K562 (cell line): Measurements from ENCODE around the gene ARL6IP4. TPM values are rescaled to one million over a fixed set of nuclear protein-coding genes. Genes with fewer than 3 reads are reported as not detected.

Source experiments
- ATAC-seq: fragments of 200-7000 bp; cut with Tn5 transposase; 3 replicates; pipeline ENCODE4 v1.9.1; 2020; ENCODE audit warnings: moderate library complexity
- BruUV-seq: library from RNA; stranded (reverse); fragments of 400-500 nt; replicated peaks from 2 replicates; lab custom pipeline; 2021; lab: Mats Ljungman, UMichigan
- CTCF ChIA-PET: fragments of 300-600 bp; formaldehyde crosslinking; extraction: SDS; loops from one replicate; lab custom pipeline; 2021; ENCODE audit warnings: low intra/inter-chr PET ratio; lab: Yijun Ruan, JAX
- POLR2A ChIA-PET: fragments of 300-600, 350-650 bp; sonication (Branson Sonifier 250); formaldehyde crosslinking; extraction: SDS; loops from one replicate; lab custom pipeline; 2021; ENCODE audit warnings: antibody characterized with exemption, inconsistent platforms; lab: Yijun Ruan, JAX
- DNase-seq, 4 experiments: peaks; one replicate each; pipeline versions ENCODE4 v3.0.0 to v3.0.0-alpha.2; 2011 to 2018; ENCODE audit warnings: low spot score in 3 of 4, mixed read lengths in 3 of 4; ENCODE audit errors: extremely low read depth in 1 of 4
- FAIRE-seq: peaks from 2 replicates; lab custom pipeline; 2011; peaks lifted over from hg19 to GRCh38; lab: Jason Lieb, UNC
- H2AFZ ChIP-seq: 2 replicates; pipeline ENCODE4 v1.6.0; 2011; ENCODE audit warnings: low read depth, low read length, control low read depth, inconsistent platforms
- H3K27ac ChIP-seq: fragments of 200-600 bp; 3 replicates; pipeline ENCODE4 v1.8.0; 2011; ENCODE audit warnings: low read depth, mild to moderate bottlenecking, control low read depth, inconsistent platforms, low read length, moderate library complexity, mixed read lengths; ENCODE audit errors: extremely low read depth
- H3K27me3 ChIP-seq, 2 experiments: fragments of 300-600 bp in 1 of 2; 2 replicates in 1 of 2; 3 replicates in 1 of 2; pipeline versions ENCODE4 v1.6.0 to v1.8.0; 2011; ENCODE audit warnings: inconsistent platforms in 2 of 2, low read length in 2 of 2, mild to moderate bottlenecking in 1 of 2, mixed read lengths in 1 of 2, moderate library complexity in 1 of 2; ENCODE audit not compliant: control insufficient read depth in 2 of 2, insufficient read depth in 2 of 2
- H3K36me3 ChIP-seq: fragments of 300-600 bp; 3 replicates; pipeline ENCODE4 v1.8.0; 2011; ENCODE audit warnings: mild to moderate bottlenecking, low read length, inconsistent platforms; ENCODE audit not compliant: control insufficient read depth, insufficient read depth
- H3K4me1 ChIP-seq, 2 experiments: fragments of 200-600 bp in 1 of 2; replicated peaks in 1 of 2; 2 replicates in 1 of 2; 3 replicates in 1 of 2; pipeline versions ENCODE4 v1.5.1 to v1.8.0; 2011; ENCODE audit warnings: inconsistent platforms in 2 of 2, low read length in 2 of 2, mild to moderate bottlenecking in 1 of 2, mixed read lengths in 1 of 2, moderate library complexity in 1 of 2; ENCODE audit not compliant: control insufficient read depth in 2 of 2, insufficient read depth in 2 of 2
- H3K4me2 ChIP-seq: 2 replicates; pipeline ENCODE4 v1.6.1; 2011; ENCODE audit warnings: low read length, control low read depth, inconsistent platforms, mixed read lengths; ENCODE audit not compliant: insufficient read depth
- H3K4me3 ChIP-seq: fragments of 200-600 bp; sonication (generic), shearing (Covaris generic); 2 replicates; pipeline ENCODE4 v1.5.1; 2016; ENCODE audit warnings: control low read depth, inconsistent platforms
- H3K79me2 ChIP-seq: fragments of 200-600 bp; 3 replicates; pipeline ENCODE4 v1.8.0; 2011; ENCODE audit warnings: low read length, inconsistent platforms; ENCODE audit not compliant: control insufficient read depth, insufficient read depth
- H3K9ac ChIP-seq, 2 experiments: 2 replicates each; pipeline versions ENCODE4 v1.6.0 to v1.6.1; 2011; ENCODE audit warnings: low read depth in 2 of 2, low read length in 2 of 2, control low read depth in 1 of 2, inconsistent platforms in 1 of 2, mild to moderate bottlenecking in 1 of 2, mixed read lengths in 1 of 2; ENCODE audit not compliant: insufficient read depth in 1 of 2
- H3K9me1 ChIP-seq: one replicate; pipeline ENCODE4 v1.6.0; 2011; ENCODE audit warnings: inconsistent platforms, mild to moderate bottlenecking, low read length, moderate library complexity; ENCODE audit not compliant: control insufficient read depth, insufficient read depth
- H3K9me3 ChIP-seq: replicated peaks from 2 replicates; pipeline ENCODE4 v1.5.1; 2011; ENCODE audit warnings: low read depth, low read length, inconsistent platforms; ENCODE audit not compliant: control insufficient read depth, insufficient read depth
- H4K20me1 ChIP-seq: replicated peaks from 2 replicates; pipeline ENCODE4 v1.6.1; 2011; ENCODE audit warnings: low read length, inconsistent platforms, mixed read lengths; ENCODE audit not compliant: control insufficient read depth, insufficient read depth
- HCFC1 ChIP-seq: IDR thresholded peaks from 2 replicates; pipeline ENCODE4 v1.6.1; 2012; ENCODE audit warnings: low read depth, low read length, improper control_type of control experiment
- HDAC3 ChIP-seq: fragments of 450-650 bp; IDR thresholded peaks from 2 replicates; pipeline ENCODE4 v1.6.1; 2018; ENCODE audit warnings: borderline replicate concordance, mild to moderate bottlenecking, moderate library complexity; ENCODE audit not compliant: partially characterized antibody
- NCOR1 ChIP-seq: fragments of 450-650 bp; IDR thresholded peaks from 2 replicates; pipeline ENCODE4 v1.6.1; 2016; ENCODE audit warnings: mild to moderate bottlenecking, moderate library complexity
- SMARCE1 ChIP-seq: fragments of 450-650 bp; IDR thresholded peaks from 2 replicates; pipeline ENCODE4 v1.7.1; 2016; ENCODE audit warnings: mild to moderate bottlenecking
- ZNF75A ChIP-seq: fragments of 450-650 bp; formaldehyde crosslinking; IDR thresholded peaks from 2 replicates; pipeline ENCODE4 v1.4.0; 2020; ENCODE audit warnings: mild to moderate bottlenecking
- WGBS: fragments of 100-300 bp; shearing (Covaris generic); methylation state at CpG from one replicate; pipeline ENCODE4 v1.1.6; 2016; ENCODE audit warnings: low coverage, mixed read lengths; ENCODE audit not compliant: insufficient coverage; ENCODE audit errors: missing lambda C conversion rate; 5-methylcytosine and 5-hydroxymethylcytosine counted together
- in situ Hi-C: fragments of 300-500 bp; cut with MboI; formaldehyde crosslinking; loops from 4 replicates; pipeline ENCODE4 v1.15.0; 2018; ENCODE audit warnings: inconsistent platforms, mixed read lengths
- intact Hi-C: fragments of 100-400 bp; cut with micrococcal nuclease; formaldehyde crosslinking; loops from 2 replicates; pipeline ENCODE4 v1.14.2; 2022
- polyA plus RNA-seq, 8 experiments: library from polyadenylated mRNA; depleted of rRNA in 4 of 8; stranded (reverse) in 5 of 8; unstranded in 3 of 8; fragments of >200 nt; fragmentation: Nextera tagmentation in 2 of 8; fragmentation: Illumina TruSeq in 1 of 8; extraction: Ambion mirVana in 2 of 8; extraction: Trizol in 1 of 8; gene quantifications; 2 replicates each; pipeline versions ENCODE4 v1.2.1 to v1.2.3, GENCODE V29; 2011 to 2014; ENCODE audit warnings: inconsistent platforms in 1 of 8, missing spikeins in 1 of 8
- total RNA-seq, 7 experiments: library from RNA; depleted of rRNA in 6 of 7; stranded (reverse); fragments of >200 nt in 6 of 7; fragmentation: Illumina TruSeq in 2 of 7; extraction: Trizol in 2 of 7; gene quantifications; 2 replicates each; pipeline versions ENCODE4 v1.2.1 to v1.2.3, GENCODE V29; 2011 to 2021; ENCODE audit warnings: low replicate concordance in 1 of 7
- TF ChIP-seq, protein P1 (sequence below), 2 experiments: fragments of 450-650 bp; IDR thresholded peaks; 2 replicates each; pipeline ENCODE4 v1.6.1; 2016; ENCODE audit warnings: mild to moderate bottlenecking in 2 of 2, borderline replicate concordance in 1 of 2, low read depth in 1 of 2, moderate library complexity in 1 of 2

ARL6IP4 gene
- total and polyA plus RNA-seq, 9 of the 15 experiments (the other 6 are each of a cell fraction or from before 2014, with no cell fraction given), result 2.4 to 255 (median 151) TPM

DNA sequence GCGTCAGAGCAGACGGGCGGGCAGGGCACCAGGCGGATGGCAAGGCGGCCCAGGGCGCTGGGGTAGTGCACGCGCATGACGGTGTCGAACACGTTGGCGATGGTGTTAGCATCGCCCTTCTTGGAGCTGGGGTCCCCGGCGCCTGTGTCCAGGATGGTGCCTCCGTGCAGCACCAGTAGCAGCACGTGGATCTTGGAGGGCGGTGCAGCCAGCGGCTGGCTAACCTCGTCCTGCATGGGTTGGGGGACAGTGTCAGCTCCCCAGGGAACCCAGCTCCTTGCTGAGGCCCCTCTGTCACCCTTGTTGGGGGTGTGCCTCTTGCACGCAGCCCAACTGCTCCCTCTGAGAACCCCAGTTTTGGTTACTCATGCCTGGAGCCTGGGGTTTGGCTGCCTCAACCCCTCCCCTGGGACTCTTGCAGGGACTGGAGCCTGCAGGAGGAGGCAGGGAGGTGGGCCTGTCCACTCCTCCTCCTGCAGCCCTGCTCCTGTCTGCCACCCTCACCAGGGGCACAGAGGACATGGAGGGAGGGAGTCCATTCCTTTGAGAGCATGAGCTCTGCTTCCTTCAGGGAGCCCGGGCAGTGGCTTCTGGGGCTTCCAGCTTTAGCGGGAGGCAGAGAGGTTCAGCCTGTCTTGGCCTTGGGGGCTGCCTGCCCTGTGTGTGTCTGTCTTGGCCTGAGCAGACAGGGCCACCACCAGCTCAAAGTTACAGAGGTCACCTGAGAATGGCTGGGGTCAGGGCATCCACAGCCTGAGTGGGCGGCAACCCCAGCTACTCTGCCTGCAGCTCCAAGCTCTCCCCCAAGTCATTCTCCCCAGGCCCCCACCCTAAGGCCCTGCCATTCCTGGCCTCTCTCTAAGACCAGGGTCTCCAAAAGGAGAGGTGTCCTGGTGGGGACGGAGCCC is 17.1 kb downstream of the ARL6IP4 start (continued):
- no peak for TF ChIP-seq HDAC3
- no peak for TF ChIP-seq HCFC1

DNA sequence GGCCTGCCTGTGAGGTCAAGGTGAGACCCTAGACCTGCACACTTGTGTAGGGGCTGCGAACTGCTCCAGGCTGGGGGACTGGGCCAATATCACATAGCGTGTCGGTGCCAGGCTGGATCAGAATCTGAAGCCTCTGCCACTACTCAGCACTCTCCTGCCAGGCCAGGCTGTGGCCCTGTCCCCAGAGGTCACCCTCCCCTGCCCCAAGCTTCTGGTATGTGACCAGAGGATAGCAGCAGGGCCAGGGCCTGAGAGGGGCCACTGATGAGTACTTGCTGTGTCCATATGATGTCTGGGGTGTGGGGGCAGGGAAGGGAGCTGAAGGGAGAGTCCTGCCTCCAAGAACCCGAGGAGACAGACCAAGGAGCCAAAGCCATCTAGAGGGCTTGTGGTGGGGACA is 17.8 kb downstream of the ARL6IP4 start:
- BruUV-seq, result no TSS peak
- Histone ChIP-seq H3K4me3 (no peak overlapping the region), H3K4me1 (peaks cover 13 to 36% of the 10 kb centered on the region in 2 experiments), H3K4me2 (no peak overlapping the region), H3K36me3 (no peaks in the 10 kb centered on the region), H3K9me3 (no peaks in the 10 kb centered on the region), H3K27ac (no peak overlapping the region), H3K79me2 (no peaks in the 10 kb centered on the region), H4K20me1 (no peaks in the 10 kb centered on the region), H3K9me1 (no peaks in the 10 kb centered on the region), H2AFZ (no peak overlapping the region), H3K9ac (peak overlapping the region in 1 of 2 experiments; percentile 39; a peak in 1 of 4 replicates)
- in situ Hi-C loops (no loop called here), intact Hi-C loops (no loop called here)
- ChIA-PET POLR2A (interaction anchor here (0.6 kb wide), 2 partner anchors 23 to 276 kb away, joined by 3 to 4 read pairs; partner anchors contain the start of gene OGFOD2), CTCF (no interaction called here)
- ATAC-seq, result no peak
- 80% methylated on average over 4 of the region's 4 CpGs for WGBS
- TF ChIP-seq SMARCE1, result no peak
- TF ChIP-seq, protein P1, sequence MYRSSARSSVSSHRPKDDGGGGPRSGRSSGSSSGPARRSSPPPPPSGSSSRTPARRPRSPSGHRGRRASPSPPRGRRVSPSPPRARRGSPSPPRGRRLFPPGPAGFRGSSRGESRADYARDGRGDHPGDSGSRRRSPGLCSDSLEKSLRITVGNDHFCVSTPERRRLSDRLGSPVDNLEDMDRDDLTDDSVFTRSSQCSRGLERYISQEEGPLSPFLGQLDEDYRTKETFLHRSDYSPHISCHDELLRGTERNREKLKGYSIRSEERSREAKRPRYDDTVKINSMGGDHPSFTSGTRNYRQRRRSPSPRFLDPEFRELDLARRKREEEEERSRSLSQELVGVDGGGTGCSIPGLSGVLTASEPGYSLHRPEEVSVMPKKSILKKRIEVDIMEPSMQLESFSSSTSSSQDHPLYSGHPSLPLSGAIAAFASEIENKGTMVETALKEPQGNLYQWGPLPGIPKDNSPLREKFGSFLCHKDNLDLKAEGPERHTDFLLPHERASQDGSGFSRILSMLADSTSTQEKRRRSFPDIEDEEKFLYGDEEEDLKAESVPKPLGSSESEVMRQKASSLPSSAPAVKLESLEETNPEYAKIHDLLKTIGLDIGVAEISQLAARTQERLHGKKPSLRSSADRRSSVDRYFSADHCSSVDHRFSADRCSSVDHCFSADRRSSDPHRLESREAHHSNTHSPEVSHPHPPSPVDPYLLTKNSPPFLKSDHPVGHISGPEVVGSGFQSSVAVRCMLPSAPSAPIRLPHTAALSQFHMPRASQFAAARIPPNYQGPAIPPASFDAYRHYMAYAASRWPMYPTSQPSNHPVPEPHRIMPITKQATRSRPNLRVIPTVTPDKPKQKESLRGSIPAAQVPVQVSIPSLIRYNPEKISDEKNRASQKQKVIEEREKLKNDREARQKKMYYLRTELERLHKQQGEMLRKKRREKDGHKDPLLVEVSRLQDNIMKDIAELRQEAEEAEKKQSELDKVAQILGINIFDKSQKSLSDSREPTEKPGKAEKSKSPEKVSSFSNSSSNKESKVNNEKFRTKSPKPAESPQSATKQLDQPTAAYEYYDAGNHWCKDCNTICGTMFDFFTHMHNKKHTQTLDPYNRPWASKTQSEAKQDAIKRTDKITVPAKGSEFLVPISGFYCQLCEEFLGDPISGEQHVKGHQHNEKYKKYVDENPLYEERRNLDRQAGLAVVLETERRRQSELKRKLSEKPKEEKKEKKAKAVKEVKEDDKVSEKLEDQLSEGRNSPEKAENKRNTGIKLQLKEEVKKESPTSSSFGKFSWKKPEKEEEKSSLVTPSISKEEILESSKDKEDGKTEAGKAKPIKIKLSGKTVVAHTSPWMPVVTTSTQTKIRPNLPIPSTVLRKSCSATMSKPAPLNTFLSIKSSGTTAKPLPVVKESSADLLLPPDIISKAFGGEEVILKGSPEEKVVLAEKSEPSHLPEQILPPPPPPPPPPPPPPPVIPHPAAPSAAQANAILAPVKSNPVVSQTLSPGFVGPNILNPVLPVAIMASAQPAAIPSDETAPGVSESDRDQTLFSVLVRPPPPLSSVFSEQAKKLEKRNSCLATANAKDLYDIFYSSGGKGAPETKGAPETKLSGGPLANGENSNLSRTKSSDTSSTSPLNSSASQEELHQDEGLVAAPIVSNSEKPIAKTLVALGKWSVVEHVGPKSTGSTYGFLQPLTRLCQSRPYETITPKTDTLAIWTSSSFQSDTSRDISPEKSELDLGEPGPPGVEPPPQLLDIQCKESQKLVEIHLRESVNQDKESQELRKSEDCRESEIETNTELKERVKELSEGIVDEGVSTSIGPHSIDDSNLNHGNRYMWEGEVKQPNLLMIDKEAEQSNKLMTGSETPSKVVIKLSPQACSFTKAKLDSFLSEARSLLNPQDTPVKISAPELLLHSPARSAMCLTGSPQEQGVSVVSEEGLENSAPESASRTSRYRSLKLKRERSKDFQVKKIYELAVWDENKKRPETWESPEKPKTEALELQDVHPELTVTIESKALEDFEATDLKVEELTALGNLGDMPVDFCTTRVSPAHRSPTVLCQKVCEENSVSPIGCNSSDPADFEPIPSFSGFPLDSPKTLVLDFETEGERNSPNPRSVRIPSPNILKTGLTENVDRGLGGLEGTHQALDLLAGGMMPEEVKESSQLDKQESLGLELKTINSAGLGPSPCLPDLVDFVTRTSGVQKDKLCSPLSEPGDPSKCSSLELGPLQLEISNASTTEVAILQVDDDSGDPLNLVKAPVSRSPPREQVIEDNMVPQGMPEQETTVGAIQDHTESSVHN (IDR thresholded peaks at IDR 0.05; ENCODE audit: borderline replicate concordance in 1 of 2, low read depth in 1 of 2), result no peak
- no peak for TF ChIP-seq ZNF75A (CRISPR knock-in tag)
- TF ChIP-seq NCOR1, result no peak
- TF ChIP-seq, all 486 proteins: peak for 0
- H3K27me3 ChIP-seq, result no peaks in the 10 kb centered on the region
- FAIRE-seq (no peak), DNase-seq (no peak)
